HG03571 (cell line): ENCODE data around the gene A1BG.

ENCODE experiments used
- ATAC-seq: cut with Tn5 transposase; IDR thresholded peaks from one replicate; pipeline ENCODE4 v1.9.1; 2021; ENCODE audit not compliant: unreplicated experiment

A1BG gene, protein sequence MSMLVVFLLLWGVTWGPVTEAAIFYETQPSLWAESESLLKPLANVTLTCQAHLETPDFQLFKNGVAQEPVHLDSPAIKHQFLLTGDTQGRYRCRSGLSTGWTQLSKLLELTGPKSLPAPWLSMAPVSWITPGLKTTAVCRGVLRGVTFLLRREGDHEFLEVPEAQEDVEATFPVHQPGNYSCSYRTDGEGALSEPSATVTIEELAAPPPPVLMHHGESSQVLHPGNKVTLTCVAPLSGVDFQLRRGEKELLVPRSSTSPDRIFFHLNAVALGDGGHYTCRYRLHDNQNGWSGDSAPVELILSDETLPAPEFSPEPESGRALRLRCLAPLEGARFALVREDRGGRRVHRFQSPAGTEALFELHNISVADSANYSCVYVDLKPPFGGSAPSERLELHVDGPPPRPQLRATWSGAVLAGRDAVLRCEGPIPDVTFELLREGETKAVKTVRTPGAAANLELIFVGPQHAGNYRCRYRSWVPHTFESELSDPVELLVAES

DNA sequence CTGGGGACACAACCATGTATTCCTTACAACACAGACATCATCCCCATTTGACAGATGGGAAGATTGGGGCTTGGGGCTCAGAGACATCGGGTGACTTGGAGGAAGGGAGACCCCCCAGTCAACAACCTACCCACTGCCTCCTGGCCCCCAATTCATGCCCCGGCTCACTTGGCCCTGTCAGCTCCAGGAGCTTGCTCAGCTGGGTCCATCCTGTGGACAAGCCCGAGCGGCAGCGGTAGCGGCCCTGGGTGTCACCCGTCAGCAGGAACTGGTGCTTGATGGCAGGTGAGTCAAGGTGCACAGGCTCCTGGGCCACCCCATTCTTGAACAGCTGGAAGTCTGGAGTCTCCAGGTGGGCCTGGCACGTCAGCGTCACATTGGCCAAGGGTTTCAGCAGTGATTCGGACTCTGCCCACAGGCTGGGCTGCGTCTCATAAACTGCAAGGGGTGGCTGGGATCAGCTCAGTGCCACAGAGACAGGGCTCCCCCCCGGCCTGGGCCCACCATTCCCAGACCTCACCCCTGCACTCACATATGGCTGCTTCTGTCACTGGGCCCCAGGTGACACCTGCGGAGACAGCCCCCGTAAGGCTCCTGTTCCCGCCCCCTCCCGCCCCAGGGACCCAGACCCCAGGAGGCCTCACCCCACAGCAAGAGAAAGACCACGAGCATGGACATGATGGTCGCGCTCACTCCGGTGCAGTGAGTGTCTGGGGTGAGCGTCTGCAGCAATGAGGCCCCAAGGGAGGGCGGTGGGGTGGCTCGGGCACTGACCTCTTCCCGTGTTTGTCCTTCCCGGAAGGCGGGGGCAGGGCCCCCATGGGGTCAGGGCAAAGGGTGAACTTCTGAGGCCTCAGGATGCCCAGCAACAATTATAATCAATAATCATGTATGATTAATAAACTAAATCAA lies at the start of gene A1BG:
A1BG (minus strand) TSS at position 733 of the 912 bp plus-strand sequence; CDS start at position 678, 55 bp downstream.
- ATAC-seq, result no peak

DNA sequence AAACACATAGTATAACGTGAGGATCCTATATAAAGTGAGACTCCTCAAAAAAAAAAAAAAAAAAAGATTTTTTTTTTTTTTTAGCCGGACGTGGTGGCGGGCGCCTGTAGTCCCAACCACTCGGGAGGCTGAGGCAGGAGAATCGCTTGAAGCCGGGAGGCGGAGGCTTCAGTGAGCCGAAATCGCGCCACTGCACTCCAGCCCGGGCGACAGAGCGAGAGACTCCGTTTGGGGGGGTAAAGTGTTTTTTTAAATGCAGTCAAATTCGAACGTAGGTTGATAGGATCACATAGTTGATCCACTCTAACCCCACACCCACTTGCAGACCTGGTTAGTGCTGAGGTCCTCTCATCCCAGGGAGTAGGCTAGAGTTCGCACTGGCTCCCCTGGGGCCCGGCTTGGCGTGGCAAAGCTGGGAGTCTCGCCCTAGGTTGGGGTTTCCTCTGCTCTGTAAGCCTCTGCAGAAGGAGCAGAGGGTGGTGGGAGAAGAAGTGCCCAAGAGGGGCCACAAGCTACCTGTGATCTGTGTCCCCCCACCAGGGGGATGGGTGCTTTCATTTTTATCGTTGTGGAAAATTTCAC lies 48.6 kb upstream of the A1BG start:
- ATAC-seq, result no peak

DNA sequence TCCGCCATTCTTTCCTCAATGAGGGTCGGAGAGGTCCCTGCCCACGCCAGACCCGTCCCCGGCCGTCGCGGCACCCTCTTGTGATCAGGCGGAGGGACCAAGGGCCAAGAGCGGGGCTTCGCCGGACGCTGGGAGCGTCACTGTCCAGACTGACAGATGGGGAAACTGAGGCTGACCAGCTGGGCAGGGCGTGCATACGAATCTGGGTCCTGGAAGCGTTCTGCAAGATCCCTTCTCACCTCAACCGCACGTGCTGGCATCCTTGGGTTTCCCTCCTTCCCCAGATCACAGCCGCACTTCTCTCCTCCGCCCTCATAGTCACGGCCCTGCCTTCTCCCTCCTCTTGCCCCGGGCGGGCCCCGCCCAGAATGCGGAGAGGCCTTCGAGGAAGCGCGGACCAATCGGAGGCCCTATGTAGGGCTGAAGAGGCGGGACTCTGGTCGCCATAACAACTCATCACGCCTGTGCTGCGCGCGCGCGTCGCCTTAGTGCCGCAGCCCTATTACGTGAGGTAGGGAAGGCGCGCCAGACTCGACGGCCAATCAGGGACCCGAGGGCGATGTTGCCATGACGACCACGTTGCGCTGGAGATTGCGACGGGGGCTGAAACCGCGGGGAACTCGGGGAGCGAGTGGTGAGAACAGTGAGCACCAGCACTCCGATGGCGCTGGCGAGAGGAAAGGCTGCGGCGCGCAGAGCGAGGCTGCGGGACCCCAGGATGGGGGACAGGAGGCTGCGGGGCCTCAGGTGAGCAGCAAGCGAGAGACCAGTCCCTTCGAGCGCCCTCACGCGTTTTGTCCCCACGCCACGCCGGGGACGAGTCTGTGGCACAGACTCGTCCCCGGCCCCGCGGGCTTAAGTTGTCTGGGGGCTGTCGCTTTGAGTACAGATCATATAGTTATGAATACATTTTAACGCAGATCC lies 47.9 kb upstream of the A1BG start:
- ATAC-seq, result peak; percentile 95

DNA sequence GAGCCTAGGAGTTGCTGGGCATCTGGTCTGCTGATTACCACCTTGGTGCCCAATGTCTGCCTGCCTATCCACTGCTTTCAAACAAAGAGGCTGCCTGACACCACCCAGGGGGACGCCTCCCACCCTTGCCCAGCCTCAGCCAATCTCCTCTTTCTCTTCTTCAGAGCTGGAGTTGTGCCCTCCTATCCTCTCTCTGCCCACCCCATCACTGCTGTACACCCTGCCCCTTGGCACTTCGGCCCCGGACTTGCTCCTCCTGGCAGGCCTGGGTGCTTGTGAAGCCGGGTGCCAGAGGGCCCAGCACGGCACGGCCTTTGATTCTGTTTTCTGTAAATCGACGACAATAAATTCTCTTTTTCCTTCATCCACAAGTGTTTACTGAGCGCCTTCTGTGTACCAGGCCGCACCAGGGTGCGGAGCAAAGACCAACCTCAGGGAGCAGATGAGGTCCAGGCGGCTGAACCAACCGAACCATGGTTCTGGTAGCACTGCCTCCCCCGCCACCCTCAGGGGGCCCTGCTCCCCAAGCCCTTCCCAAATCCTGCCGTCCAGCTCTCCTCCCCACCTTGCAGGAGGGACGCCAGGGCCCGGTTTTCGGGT lies 47.1 kb upstream of the A1BG start:
- ATAC-seq, result no peak

DNA sequence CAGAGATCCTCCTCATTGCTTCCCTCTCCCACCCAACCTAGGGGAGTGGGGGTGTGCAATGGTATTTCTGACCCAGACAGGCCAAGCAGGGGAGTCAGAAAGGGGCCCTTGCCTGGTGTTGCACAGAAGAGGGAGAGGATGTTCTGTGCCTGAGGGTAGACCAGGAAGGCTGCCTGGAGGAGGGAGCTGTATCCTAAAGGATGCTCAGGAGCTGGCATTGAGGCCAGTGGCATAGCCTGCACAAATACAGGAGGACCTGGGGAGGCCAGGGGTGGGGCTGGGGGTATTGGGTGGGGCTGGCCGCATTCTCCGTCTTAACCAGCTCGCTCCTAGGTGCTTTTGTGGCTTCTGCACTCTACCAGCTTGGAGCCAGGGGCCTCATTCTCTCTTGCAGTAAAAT lies 46.6 kb upstream of the A1BG start:
- ATAC-seq, result no peak

DNA sequence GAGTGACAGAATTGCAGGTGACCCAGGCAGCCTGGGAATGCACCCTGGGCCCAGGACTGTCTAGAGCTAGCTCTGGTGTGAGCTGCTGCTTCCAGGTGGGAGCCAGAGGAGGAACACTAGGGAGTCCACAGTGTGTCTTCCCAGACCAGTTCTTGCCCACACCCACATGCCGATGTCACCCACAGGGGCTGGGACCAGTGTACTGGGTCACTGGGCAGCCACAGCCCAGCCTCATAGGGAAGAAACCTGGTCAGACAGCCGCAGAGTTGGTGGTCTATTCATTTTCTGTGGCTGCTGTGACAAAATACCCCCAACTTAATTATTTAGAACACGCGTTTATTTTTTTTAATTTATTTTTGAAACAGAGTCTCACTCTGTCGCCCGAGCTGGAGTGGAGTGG lies 45.3 kb upstream of the A1BG start:
- ATAC-seq, result no peak

DNA sequence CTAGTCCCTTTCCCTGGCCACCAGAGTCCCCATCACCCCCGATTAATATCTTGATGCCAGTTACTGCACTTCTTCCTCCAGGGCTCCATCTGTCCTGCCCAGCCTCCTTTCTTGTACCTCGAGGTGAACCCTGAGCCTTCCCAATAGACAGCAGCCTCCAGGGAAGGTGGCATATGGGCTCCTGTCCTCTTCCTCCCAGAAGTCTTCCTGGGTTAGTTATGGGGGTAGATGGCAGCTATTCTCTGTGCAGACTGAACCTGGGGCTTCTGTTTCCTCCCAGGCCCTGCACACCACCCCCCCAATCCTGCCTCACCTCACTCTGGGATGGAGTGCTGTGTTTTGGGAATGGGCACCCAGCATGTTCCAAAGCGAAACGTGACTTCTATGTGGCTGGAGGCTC lies 44.8 kb upstream of the A1BG start:
- ATAC-seq, result no peak

DNA sequence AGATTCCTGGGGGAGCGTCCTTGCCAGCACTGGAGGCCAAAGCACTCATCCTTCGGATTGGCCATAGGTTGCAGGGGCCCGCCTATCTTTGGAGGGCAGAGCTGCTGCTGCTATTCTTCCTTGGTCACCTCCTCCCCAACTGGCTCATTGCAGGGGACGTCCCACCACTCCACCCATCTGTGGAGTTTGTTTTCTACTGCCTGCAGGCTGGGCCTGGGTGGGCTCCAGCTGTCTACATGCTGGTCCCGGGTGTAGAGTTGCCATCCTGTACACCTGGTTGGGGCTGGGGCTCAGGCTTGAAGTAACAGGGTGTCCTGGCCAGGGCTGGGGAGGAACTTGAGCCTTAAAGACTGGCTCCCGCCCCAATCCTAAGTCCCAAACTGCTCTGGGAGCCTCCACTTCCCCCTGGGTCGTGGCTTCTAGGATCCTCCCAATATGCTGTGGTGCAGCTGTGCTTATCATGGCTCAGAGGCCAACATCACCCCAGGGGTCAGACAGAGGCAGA lies 44.3 kb upstream of the A1BG start:
- ATAC-seq, result no peak

DNA sequence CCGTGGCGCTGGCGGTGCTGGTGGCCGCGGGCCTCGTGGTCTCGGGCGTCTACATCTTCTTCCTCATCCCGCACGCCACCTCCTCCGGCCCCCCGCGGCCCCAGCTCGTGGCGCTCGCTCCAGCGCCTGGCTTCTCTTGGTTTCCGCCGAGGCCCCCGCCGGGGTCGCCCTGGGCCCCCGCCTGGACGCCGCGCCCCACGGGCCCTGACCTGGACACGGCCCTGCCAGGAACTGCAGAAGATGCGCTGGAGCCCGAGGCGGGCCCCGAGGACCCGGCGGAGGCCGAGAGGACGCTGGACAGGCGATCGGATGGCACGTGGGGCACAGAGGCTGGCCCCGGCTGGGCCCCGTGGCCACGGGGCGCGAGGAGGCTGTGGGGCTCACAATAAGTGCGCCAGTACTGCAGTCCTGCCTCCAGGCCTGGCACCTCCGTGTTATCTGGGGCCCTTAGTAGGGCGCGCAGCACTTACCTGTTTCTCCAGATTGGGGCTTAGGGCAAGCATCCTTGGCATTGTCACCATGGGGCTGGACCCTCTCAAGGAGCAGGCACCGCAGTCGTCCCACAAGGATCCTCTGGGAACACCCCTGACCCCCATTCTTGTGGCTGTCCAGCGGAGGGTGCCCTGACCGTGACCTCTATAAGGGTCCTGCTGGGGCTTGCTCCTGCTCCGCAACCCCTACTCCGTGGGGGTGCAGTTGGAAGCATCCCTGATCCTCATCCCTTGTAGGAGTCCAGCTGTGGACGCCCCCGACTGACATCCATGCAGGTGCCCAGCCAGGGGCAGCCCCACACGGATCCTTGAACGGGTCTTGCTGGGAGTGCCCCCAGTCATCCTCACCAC lies 43.6 kb upstream of the A1BG start:
- ATAC-seq, result no peak

DNA sequence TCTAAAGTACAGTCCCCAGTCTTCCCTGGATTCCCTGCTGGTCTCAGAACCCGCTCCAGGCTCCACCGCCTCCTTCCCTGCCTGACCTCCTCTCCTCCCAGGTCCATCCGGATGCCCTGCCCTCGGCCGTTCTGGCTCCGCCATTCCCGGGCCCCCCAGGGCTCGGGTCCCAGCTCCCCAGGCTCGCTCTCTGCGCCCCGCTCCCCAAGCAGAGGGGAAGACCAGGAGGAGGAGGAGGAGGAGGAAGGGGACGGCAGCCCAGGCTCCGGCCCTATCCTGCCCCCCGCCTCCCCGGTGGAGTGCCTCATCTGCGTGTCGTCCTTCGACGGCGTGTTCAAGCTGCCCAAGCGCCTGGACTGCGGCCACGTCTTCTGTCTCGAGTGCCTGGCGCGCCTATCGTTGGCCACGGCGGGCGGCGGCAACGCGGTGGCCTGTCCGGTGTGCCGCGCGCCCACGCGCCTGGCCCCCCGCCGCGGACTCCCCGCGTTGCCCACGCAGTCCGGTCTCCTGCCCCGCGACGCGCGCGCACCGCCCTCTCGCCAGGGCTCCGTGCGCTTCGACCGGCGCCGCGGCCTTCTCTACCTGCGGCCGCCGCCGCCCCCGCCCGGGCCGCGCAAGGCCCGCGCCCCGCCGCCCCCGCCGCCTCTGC lies 42.8 kb upstream of the A1BG start:
- no peak for ATAC-seq

DNA sequence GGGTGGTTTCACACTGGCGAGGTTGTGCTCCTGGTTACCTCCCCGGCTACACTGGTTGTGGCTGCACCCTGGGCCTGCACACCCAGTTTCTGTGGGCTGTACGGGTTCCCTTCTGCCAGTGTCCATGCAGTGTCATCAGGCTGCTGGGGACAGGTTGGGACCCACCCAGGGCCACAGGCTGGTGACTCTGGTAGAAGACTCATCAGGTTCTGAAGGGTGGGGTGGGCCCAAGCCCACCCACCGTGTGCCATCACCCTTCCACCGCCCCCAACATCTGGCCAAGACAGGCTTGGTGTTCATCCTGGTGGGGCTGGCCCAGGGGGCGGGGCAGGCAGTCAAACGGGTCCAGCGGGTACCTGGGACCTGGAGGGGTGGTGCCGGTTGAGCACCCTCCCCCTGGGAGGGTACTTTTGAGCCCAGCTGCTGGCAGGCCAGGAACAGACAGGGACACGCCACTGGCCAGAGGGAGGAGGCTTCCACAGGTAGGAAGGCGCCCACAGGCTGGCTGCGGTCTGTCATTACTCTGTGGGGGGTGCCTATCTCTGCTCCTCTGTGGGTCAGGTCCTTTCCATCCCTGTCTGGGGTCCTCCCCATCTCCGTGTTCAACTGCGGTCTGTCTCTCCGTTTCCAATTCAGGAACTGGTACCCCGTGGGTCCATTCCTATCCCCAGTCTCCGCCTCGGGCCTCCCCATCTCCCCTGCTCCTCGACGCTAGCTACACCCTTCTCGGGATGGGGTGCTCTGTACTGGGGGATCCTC lies 42.1 kb upstream of the A1BG start, which contains the start of gene RNF225:
RNF225 (plus strand) TSS at position 437 of the 759 bp plus-strand sequence. CDS start 434 bp downstream, outside the sequence.
- ATAC-seq, result no peak

DNA sequence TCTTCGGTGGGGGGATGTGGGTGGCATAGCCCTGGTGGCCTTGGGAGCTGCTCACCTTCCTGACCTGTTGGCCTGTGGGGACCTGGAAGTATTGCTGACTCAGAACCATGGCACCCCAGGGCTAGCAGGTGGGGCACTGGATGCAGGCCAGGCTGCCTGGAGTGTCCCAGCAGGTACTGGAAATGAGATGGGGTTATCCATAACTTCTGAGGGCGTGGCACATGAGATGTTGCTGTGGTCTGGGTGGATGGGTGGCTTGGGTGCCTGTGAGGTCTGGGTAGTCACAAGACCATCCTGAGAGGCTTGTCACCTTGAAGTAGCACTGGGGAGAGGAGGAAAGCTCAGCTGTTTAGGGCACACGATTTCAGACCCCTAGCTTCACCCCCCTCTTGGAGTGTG lies 41.5 kb upstream of the A1BG start:
- no peak for ATAC-seq

DNA sequence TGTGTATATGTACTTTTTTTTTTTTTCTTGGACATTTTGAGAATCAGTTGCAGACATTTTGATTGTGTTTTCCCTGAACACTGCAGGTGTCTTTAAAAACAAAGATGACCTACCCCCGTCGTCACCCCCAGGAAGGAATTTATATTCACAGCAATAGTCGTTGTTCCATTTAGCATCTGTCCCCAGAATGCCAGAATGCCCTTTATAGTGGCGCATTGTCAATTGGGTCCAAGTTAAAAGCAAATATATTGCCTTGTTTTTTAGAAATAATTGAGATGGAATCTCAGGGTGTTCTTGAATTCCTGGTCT lies 40.4 kb upstream of the A1BG start:
- no peak for ATAC-seq

DNA sequence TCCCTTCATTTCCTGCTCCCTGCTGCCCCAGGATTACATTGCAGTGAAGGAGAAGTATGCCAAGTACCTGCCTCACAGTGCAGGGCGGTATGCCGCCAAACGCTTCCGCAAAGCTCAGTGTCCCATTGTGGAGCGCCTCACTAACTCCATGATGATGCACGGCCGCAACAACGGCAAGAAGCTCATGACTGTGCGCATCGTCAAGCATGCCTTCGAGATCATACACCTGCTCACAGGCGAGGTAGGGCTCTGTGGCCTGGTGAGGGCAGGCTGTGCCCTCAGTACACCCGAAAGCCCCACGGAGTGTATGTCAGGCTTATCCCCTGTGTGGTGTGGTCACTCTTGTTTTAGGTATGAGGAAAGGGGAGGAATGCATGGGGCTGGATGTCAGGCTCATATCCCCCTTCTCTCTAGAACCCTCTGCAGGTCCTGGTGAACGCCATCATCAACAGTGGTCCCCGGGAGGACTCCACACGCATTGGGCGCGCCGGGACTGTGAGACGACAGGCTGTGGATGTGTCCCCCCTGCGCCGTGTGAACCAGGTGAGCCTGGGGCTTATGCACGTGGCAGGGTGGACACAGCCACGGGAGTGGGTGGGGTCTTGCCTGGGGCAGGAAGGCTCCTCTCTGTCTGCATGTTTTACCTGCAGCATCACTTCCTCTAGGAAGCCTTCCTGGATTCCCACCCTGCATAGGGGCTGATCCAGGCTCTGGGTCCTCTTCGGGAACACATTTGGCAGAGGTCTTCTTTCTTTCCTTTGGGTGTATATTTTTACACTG lies 39.8 kb upstream of the A1BG start:
- ATAC-seq, result no peak

DNA sequence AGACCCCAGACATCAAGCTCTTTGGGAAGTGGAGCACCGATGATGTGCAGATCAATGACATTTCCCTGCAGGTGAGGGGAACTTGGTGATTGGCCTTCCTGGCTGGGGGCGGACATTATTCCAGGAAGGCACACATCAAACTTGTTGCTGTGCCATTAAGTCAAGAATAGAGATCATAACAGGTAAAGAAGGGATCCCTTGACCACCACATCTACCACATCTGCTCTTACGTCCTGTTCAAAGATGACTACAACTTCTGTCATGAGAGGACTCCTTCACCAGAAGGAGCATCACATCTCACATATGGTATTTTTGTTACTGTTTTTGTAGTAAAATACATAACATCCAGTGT lies 34.9 kb upstream of the A1BG start:
- ATAC-seq, result no peak

DNA sequence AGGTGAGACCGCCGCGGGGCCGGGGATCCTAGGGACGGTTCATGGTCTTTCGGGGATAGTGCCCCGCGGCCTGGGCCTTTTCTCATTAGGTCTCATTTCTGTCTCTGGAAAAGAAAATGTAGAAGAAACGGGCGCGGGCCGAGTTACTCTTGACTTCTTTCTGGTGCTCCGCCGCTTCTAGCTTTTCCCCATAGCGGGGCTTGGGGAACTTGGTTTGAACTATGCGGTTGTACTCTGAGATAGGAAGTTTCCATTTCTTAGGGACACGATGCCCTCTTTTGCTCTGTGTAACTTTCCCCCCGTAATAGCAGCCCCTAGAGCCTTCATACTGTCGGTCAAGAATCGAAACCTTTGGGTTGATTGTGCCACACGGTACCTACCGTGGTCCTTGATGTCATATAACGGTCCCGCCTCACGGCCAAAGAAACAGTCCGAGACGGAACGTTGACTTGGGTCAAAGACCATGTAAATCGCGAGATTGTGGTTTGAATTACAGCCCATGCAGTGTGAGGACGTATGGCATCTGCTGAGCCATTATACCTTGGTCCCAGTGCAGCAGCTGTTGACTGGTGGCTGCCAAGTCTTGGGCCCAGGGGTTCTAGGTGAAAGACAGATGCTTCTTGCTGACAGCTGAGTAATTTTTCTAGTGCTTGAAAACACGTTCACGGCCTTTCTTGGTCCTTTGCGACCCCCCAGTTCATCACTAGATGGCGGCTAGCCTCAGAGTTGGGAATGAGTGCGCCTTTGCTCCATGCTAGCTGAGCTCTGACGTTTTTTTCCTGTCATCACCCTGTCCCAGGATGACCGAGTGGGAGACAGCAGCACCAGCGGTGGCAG lies 34.3 kb upstream of the A1BG start:
- no peak for ATAC-seq
